ENCODE measurements around the gene ZNF600. TPM values are rescaled to one million over a fixed set of nuclear protein-coding genes. Genes with fewer than 3 reads are reported as not detected.
"Not testable (repeated sequence)": the region's sequence is repeated elsewhere in the genome, so short reads cannot be mapped to it uniquely, and the experiment has no call there.

The ZNF600 gene
- total RNA-seq, 1 donor from 2014 or later: 22.5 TPM

- no peak overlapping the region for H3K4me3 Mint-ChIP-seq (ENCODE audit: low read depth)
- no peak for TF ChIP-seq CTCF (IDR thresholded peaks at IDR 0.05; ENCODE audit: unreplicated experiment)
Measured at GRCh38 chr19:52742516-52742915, 44.1 kb downstream of the ZNF600 start.

GRCh38 chr19:52741951-52742485 is 44.6 kb downstream of the ZNF600 start:
- TF ChIP-seq CTCF (IDR thresholded peaks at IDR 0.05; ENCODE audit: unreplicated experiment): no peak
- H3K9me3 Mint-ChIP-seq (ENCODE audit: low read depth): no peaks in the 10 kb centered on the region
- peak overlapping the region; percentile 94 for H3K27ac Mint-ChIP-seq
- no peak for DNase-seq (ENCODE audit: low spot score, unreplicated experiment)
- H3K4me3 Mint-ChIP-seq (ENCODE audit: low read depth): peak overlapping the region; percentile 18
- H3K27me3 Mint-ChIP-seq: no peaks in the 10 kb centered on the region
- H3K36me3 Mint-ChIP-seq (ENCODE audit: insufficient read depth): no peaks in the 10 kb centered on the region
- peaks cover 66% of the 10 kb centered on the region for H3K4me1 Mint-ChIP-seq (ENCODE audit: low read depth)

More at GRCh38 chr19:52742516-52742915, 44.1 kb downstream of the ZNF600 start:
- H3K27me3 Mint-ChIP-seq: no peaks in the 10 kb centered on the region
- peak overlapping the region; percentile 94 for H3K27ac Mint-ChIP-seq
- no peaks in the 10 kb centered on the region for H3K9me3 Mint-ChIP-seq (ENCODE audit: low read depth)
- H3K36me3 Mint-ChIP-seq (ENCODE audit: insufficient read depth): no peaks in the 10 kb centered on the region
- no peak for DNase-seq (ENCODE audit: low spot score, unreplicated experiment)
- peaks cover 63% of the 10 kb centered on the region for H3K4me1 Mint-ChIP-seq (ENCODE audit: low read depth)

- DNase-seq (ENCODE audit: low spot score, unreplicated experiment); H3K27me3 Mint-ChIP-seq; H3K9me3 Mint-ChIP-seq (ENCODE audit: low read depth); H3K4me3 Mint-ChIP-seq (ENCODE audit: low read depth); H3K36me3 Mint-ChIP-seq (ENCODE audit: insufficient read depth): not testable (repeated sequence)
- peak overlapping the region; percentile 94 for H3K27ac Mint-ChIP-seq
- H3K4me1 Mint-ChIP-seq (ENCODE audit: low read depth): peaks cover 65% of the 10 kb centered on the region
Measured at GRCh38 chr19:52741371-52741770, 45.2 kb downstream of the ZNF600 start.

GRCh38 chr19:52739576-52739975 is 47.0 kb downstream of the ZNF600 start:
- no peak for TF ChIP-seq CTCF (IDR thresholded peaks at IDR 0.05; ENCODE audit: unreplicated experiment)
- Mint-ChIP-seq H3K36me3 (ENCODE audit: insufficient read depth) (no peaks in the 10 kb centered on the region), H3K4me3 (ENCODE audit: low read depth) (no peak overlapping the region), H3K9me3 (ENCODE audit: low read depth) (no peaks in the 10 kb centered on the region), H3K4me1 (ENCODE audit: low read depth) (peaks cover 63% of the 10 kb centered on the region), H3K27ac (peak overlapping the region; percentile 63), H3K27me3 (no peaks in the 10 kb centered on the region)
- DNase-seq (ENCODE audit: low spot score, unreplicated experiment): no peak

- no peak for TF ChIP-seq CTCF (IDR thresholded peaks at IDR 0.05; ENCODE audit: unreplicated experiment)
- Mint-ChIP-seq H3K9me3 (ENCODE audit: low read depth) (no peaks in the 10 kb centered on the region), H3K4me1 (ENCODE audit: low read depth) (peaks cover 46% of the 10 kb centered on the region), H3K4me3 (ENCODE audit: low read depth) (peak overlapping the region; percentile 94), H3K36me3 (ENCODE audit: insufficient read depth) (no peaks in the 10 kb centered on the region), H3K27ac (peak overlapping the region; percentile 98), H3K27me3 (no peaks in the 10 kb centered on the region)
- DNase-seq (ENCODE audit: low spot score, unreplicated experiment): peak; percentile 36
Measured at GRCh38 chr19:52735734-52736133, 50.9 kb downstream of the ZNF600 start.
